ENCODE data around the gene SDCCAG8.
"Not testable (repeated sequence)": the region's sequence is repeated elsewhere in the genome, so short reads cannot be mapped to it uniquely, and the experiment has no call there.

Gene SDCCAG8

GRCh38 chr1:243255791-243256512 lies at the start of gene SDCCAG8:
Gene SDCCAG8 (plus strand): TSS chr1:243256041. CDS start chr1:243256174, 133 bp downstream.
- in situ Hi-C loops (cut with HindIII; ENCODE audit: low sequenced_read_pairs): no loop called here

- in situ Hi-C loops (cut with HindIII; ENCODE audit: low sequenced_read_pairs): not testable (repeated sequence)
These were observed 43.9 kb upstream of the SDCCAG8 start for GRCh38 chr1:243211984-243212383.

GRCh38 chr1:243213045-243213787 lies 42.6 kb upstream of the SDCCAG8 start:
- in situ Hi-C loops (cut with HindIII; ENCODE audit: low sequenced_read_pairs): no loop called here

GRCh38 chr1:243215276-243215875 lies 40.5 kb upstream of the SDCCAG8 start:
- in situ Hi-C loops (cut with HindIII; ENCODE audit: low sequenced_read_pairs): not testable (repeated sequence)

- in situ Hi-C loops (cut with HindIII; ENCODE audit: low sequenced_read_pairs): no loop called here
These were observed 39.1 kb upstream of the SDCCAG8 start for GRCh38 chr1:243216741-243217140.

GRCh38 chr1:243217349-243217748 lies 38.5 kb upstream of the SDCCAG8 start:
- in situ Hi-C loops (cut with HindIII; ENCODE audit: low sequenced_read_pairs): no loop called here

GRCh38 chr1:243218059-243218458 lies 37.8 kb upstream of the SDCCAG8 start:
- in situ Hi-C loops (cut with HindIII; ENCODE audit: low sequenced_read_pairs): no loop called here

- in situ Hi-C loops (cut with HindIII; ENCODE audit: low sequenced_read_pairs): no loop called here
These were observed 28.2 kb upstream of the SDCCAG8 start for GRCh38 chr1:243227622-243228021.

- in situ Hi-C loops (cut with HindIII; ENCODE audit: low sequenced_read_pairs): no loop called here
These were observed 26.3 kb upstream of the SDCCAG8 start for GRCh38 chr1:243229526-243229925.

GRCh38 chr1:243230914-243231313 lies 24.9 kb upstream of the SDCCAG8 start:
- in situ Hi-C loops (cut with HindIII; ENCODE audit: low sequenced_read_pairs): no loop called here

GRCh38 chr1:243233908-243234307 lies 21.9 kb upstream of the SDCCAG8 start:
- in situ Hi-C loops (cut with HindIII; ENCODE audit: low sequenced_read_pairs): no loop called here

GRCh38 chr1:243234978-243235647 lies 20.7 kb upstream of the SDCCAG8 start:
- in situ Hi-C loops (cut with HindIII; ENCODE audit: low sequenced_read_pairs): no loop called here

- in situ Hi-C loops (cut with HindIII; ENCODE audit: low sequenced_read_pairs): no loop called here
These were observed 19.1 kb upstream of the SDCCAG8 start for GRCh38 chr1:243236604-243237252.

- in situ Hi-C loops (cut with HindIII; ENCODE audit: low sequenced_read_pairs): no loop called here
These were observed 11.4 kb upstream of the SDCCAG8 start for GRCh38 chr1:243244432-243244841.

- in situ Hi-C loops (cut with HindIII; ENCODE audit: low sequenced_read_pairs): no loop called here
These were observed 8.9 kb upstream of the SDCCAG8 start for GRCh38 chr1:243246916-243247315.

GRCh38 chr1:243247901-243248300 lies 7.9 kb upstream of the SDCCAG8 start:
- in situ Hi-C loops (cut with HindIII; ENCODE audit: low sequenced_read_pairs): no loop called here

- in situ Hi-C loops (cut with HindIII; ENCODE audit: low sequenced_read_pairs): no loop called here
These were observed 6.6 kb upstream of the SDCCAG8 start for GRCh38 chr1:243249214-243249613.

- in situ Hi-C loops (cut with HindIII; ENCODE audit: low sequenced_read_pairs): no loop called here
These were observed 5.7 kb upstream of the SDCCAG8 start for GRCh38 chr1:243250102-243250501.

- in situ Hi-C loops (cut with HindIII; ENCODE audit: low sequenced_read_pairs): no loop called here
These were observed 4.3 kb upstream of the SDCCAG8 start for GRCh38 chr1:243251539-243251938.

GRCh38 chr1:243253211-243253925 lies 2.5 kb upstream of the SDCCAG8 start:
- in situ Hi-C loops (cut with HindIII; ENCODE audit: low sequenced_read_pairs): no loop called here

Data from endothelial cell of hepatic sinusoid (primary cell).